ENCODE results near the gene MGMT. TPM values are rescaled to one million over a fixed set of nuclear protein-coding genes. Genes with fewer than 3 reads are reported as not detected.

Gene MGMT
- total RNA-seq, 6 experiments from 2014 or later = 8.9 to 18.0 (median 10.0) TPM

GRCh38 chr10:129655007-129655678 is 188.1 kb downstream of the MGMT start:
- Mint-ChIP-seq H3K4me3 (no peak overlapping the region), H3K27ac (no peak overlapping the region), H3K4me1 (ENCODE audit: low read depth) (no peaks in the 10 kb centered on the region), H3K36me3 (ENCODE audit: low read depth) (peaks cover 14% of the 10 kb centered on the region), H3K9me3 (peaks cover 37% of the 10 kb centered on the region), H3K27me3 (ENCODE audit: insufficient read depth) (no peaks in the 10 kb centered on the region)
- no peak for DNase-seq
- TF ChIP-seq, protein P1, sequence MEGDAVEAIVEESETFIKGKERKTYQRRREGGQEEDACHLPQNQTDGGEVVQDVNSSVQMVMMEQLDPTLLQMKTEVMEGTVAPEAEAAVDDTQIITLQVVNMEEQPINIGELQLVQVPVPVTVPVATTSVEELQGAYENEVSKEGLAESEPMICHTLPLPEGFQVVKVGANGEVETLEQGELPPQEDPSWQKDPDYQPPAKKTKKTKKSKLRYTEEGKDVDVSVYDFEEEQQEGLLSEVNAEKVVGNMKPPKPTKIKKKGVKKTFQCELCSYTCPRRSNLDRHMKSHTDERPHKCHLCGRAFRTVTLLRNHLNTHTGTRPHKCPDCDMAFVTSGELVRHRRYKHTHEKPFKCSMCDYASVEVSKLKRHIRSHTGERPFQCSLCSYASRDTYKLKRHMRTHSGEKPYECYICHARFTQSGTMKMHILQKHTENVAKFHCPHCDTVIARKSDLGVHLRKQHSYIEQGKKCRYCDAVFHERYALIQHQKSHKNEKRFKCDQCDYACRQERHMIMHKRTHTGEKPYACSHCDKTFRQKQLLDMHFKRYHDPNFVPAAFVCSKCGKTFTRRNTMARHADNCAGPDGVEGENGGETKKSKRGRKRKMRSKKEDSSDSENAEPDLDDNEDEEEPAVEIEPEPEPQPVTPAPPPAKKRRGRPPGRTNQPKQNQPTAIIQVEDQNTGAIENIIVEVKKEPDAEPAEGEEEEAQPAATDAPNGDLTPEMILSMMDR (IDR thresholded peaks at IDR 0.05) = no peak

DNA sequence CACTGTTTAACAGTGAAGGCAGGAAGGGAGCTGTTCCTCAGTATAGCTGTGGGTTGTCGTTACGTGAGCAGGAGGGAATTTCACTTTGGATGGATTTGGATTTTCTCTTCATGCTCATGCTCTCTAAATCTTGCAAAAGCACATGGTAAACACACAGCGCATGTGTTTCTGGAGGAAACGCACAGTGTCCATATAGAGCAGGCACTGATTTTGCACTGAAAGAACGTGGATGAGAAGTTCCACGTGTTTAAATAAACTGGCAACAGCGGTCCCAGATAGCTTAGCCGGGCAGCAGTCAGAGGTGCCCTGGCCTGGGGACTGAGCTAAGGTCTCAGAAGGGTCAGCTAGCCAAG is 188.6 kb downstream of the MGMT start:
- H3K36me3 Mint-ChIP-seq (ENCODE audit: low read depth) = peaks cover 11% of the 10 kb centered on the region
- DNase-seq = no peak
- TF ChIP-seq, protein P1 (IDR thresholded peaks at IDR 0.05) = no peak
- no peaks in the 10 kb centered on the region for H3K27me3 Mint-ChIP-seq (ENCODE audit: insufficient read depth)
- H3K4me1 Mint-ChIP-seq (ENCODE audit: low read depth) = no peaks in the 10 kb centered on the region
- no peak overlapping the region for H3K27ac Mint-ChIP-seq
- no peak overlapping the region for H3K4me3 Mint-ChIP-seq
- H3K9me3 Mint-ChIP-seq = peaks cover 34% of the 10 kb centered on the region

- H3K4me3 Mint-ChIP-seq = no peak overlapping the region
- no peak overlapping the region for H3K27ac Mint-ChIP-seq
- TF ChIP-seq, protein P1 (IDR thresholded peaks at IDR 0.05) = no peak
- H3K36me3 Mint-ChIP-seq (ENCODE audit: low read depth) = peaks cover 11% of the 10 kb centered on the region
- no peak for DNase-seq
- H3K9me3 Mint-ChIP-seq = peaks cover 32% of the 10 kb centered on the region
- H3K4me1 Mint-ChIP-seq (ENCODE audit: low read depth) = no peaks in the 10 kb centered on the region
- H3K27me3 Mint-ChIP-seq (ENCODE audit: insufficient read depth) = no peaks in the 10 kb centered on the region
These were observed 189.6 kb downstream of the MGMT start for GRCh38 chr10:129656642-129657041.

- no peak overlapping the region for H3K4me3 Mint-ChIP-seq
- H3K36me3 Mint-ChIP-seq (ENCODE audit: low read depth) = peaks cover 11% of the 10 kb centered on the region
- H3K9me3 Mint-ChIP-seq = peaks cover 30% of the 10 kb centered on the region
- TF ChIP-seq, protein P1 (IDR thresholded peaks at IDR 0.05) = no peak
- H3K27me3 Mint-ChIP-seq (ENCODE audit: insufficient read depth) = no peaks in the 10 kb centered on the region; the same call in 1 of the 2 replicates
- no peak for DNase-seq
- no peaks in the 10 kb centered on the region for H3K4me1 Mint-ChIP-seq (ENCODE audit: low read depth)
- no peak overlapping the region for H3K27ac Mint-ChIP-seq
These were observed 190.4 kb downstream of the MGMT start for GRCh38 chr10:129657297-129658017.

- DNase-seq = no peak
- H3K4me1 Mint-ChIP-seq (ENCODE audit: low read depth) = no peaks in the 10 kb centered on the region
- H3K27me3 Mint-ChIP-seq (ENCODE audit: insufficient read depth) = no peaks in the 10 kb centered on the region; the same call in 1 of the 2 replicates
- peaks cover 3% of the 10 kb centered on the region for H3K36me3 Mint-ChIP-seq (ENCODE audit: low read depth)
- H3K9me3 Mint-ChIP-seq = peaks cover 22% of the 10 kb centered on the region
- no peak overlapping the region for H3K27ac Mint-ChIP-seq
- no peak overlapping the region for H3K4me3 Mint-ChIP-seq
- TF ChIP-seq, protein P1 (IDR thresholded peaks at IDR 0.05) = peak; percentile 46; the same call in 1 of the 2 replicates
These were observed 191.5 kb downstream of the MGMT start for GRCh38 chr10:129658376-129659072.

Data from HFFc6 (cell line).